GOT3 (cell line): ENCODE measurements around the gene SPPL2B.
A peak's percentile ranks its signal among the peaks of the same experiment; 100 is the strongest.
"Not testable (repeated sequence)": the region's sequence is repeated elsewhere in the genome, so short reads cannot be mapped to it uniquely, and the experiment has no call there.

ENCODE experiments used
- DNase-seq: peaks from one replicate; lab custom pipeline; 2025; ENCODE audit warnings: mixed read lengths; lab: John Stamatoyannopoulos, UW

The SPPL2B gene

GRCh38 chr19:2328401-2329148 is at the start of gene SPPL2B, which contains the start of gene LSM7:
Gene SPPL2B (plus strand): TSS chr19:2328684. CDS start chr19:2328710, 26 bp downstream.
Gene LSM7 (minus strand): TSS chr19:2328586. CDS start chr19:2328566, 20 bp downstream.
- peak; percentile 72 for DNase-seq

- DNase-seq = no peak
Measured at GRCh38 chr19:2280633-2281264, 47.7 kb upstream of the SPPL2B start.

- DNase-seq = not testable (repeated sequence)
Measured at GRCh38 chr19:2281265-2282061, 47.0 kb upstream of the SPPL2B start.

- DNase-seq = no peak
Measured at GRCh38 chr19:2282062-2282861, 46.2 kb upstream of the SPPL2B start, which contains the start of gene PEAK3. Gene PEAK3 (minus strand): TSS chr19:2282175. CDS start chr19:2280931, 1,244 bp downstream.

- DNase-seq = no peak
Measured at GRCh38 chr19:2282862-2283237, 45.6 kb upstream of the SPPL2B start.

GRCh38 chr19:2283835-2284507 is 44.5 kb upstream of the SPPL2B start:
- DNase-seq = no peak

- no peak for DNase-seq
Measured at GRCh38 chr19:2286402-2287140, 41.9 kb upstream of the SPPL2B start.

- no peak for DNase-seq
Measured at GRCh38 chr19:2287585-2288337, 40.7 kb upstream of the SPPL2B start.

- DNase-seq = no peak
Measured at GRCh38 chr19:2288338-2288817, 40.1 kb upstream of the SPPL2B start.

GRCh38 chr19:2288818-2289713 is 39.4 kb upstream of the SPPL2B start:
- DNase-seq = no peak

GRCh38 chr19:2289714-2290435 is 38.6 kb upstream of the SPPL2B start:
- no peak for DNase-seq

- no peak for DNase-seq
Measured at GRCh38 chr19:2290441-2291184, 37.9 kb upstream of the SPPL2B start.

- no peak for DNase-seq
Measured at GRCh38 chr19:2291185-2291751, 37.2 kb upstream of the SPPL2B start.

GRCh38 chr19:2294687-2295335 is 33.7 kb upstream of the SPPL2B start:
- DNase-seq = no peak

- DNase-seq = no peak
Measured at GRCh38 chr19:2296141-2296540, 32.3 kb upstream of the SPPL2B start.

GRCh38 chr19:2300533-2300932 is 28.0 kb upstream of the SPPL2B start:
- DNase-seq = no peak
